ENCODE measurements around the gene NELL2.
A peak's percentile ranks its signal among the peaks of the same experiment; 100 is the strongest.
"Not testable (repeated sequence)": the region's sequence is repeated elsewhere in the genome, so short reads cannot be mapped to it uniquely, and the experiment has no call there.

NELL2 gene

DNA sequence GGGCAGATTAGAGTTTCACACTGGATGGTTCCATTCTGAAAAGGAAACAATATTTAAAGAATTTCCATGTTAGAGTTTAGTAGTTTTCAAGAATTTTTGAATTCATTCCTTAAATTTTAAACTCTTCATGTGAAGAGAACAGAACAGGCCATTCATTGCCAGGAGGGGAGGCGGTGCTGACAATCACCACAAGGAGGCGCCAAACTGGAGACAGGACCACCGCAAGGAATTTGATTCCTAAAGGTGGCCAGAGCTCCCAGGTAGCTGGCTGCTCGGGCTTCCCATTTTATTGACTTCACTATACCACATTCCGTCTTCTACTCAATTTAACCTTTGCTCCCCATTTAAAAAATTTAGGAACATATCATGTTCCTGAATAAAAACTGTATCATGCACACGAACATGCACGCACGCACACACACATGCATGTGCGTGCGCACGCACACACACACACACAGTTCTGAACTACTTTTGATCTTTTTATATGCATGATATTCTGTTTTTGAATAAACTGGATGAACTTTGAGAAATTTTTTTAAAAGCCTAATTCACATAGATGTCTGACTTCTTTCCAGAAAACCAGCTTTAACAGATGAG lies 101.2 kb downstream of the NELL2 start:
- peak; percentile 57 for DNase-seq

DNA sequence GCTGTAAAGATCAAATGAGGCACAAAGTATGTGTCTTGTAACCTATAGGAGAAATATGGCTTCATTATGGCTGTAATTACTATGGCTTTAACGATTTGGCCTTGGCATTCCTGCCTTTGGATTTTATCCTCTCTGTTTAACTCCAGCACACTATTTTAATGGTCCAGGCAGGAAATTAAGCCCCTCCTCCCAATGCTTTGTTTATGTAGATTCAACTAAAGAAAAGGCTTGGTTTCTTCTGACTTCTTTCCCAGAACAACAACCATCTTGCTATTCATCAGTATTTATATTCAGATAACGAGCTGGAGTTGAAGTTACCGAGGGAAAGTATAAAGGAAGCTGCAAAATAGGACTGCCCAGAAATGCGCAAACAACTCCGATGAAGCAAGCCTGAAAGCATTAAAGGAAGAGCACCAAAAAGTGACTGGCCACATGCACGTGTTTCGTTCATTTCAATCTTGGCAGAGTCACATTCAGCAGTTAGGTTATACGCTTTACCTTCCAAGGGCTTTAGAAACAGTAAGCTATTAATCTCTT lies 104.6 kb downstream of the NELL2 start:
- no peak for DNase-seq

DNA sequence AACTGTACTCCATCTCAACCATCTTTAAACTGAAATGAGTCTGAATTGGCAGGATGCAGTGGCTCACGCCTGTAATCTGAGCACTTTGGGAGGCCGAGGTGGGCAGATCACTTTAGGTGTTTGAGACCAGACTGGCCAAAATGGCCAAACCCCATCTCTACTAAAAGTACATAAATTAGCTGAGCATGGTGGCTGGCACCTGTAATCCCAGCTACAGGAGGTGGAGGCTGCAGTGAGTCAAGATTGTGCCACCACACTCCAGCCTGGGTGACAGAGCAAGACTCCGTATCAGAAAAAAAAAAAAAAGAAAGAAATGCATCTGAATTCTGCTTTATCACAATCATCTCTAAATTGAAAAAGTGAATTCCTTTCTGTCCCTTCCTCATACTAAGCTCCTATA lies 110.3 kb downstream of the NELL2 start:
- DNase-seq = no peak

DNA sequence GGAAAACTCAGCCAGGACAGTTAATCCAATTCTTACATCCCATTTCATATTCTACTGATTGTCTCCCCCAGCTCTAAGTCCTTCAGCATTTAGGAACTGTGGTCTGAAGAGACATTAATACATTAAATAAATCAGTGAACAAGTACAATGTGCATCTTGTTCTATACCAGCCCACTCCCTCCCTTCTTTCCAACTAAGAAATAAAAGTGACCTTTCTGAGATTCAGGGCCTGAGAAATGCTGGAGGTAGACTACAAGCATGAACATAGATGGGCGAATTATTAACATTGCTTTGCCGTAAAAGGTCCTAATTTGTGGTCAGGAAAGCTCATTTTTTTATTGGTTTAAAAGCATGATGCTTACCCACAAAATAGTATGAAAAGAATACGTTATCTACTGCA lies 113.1 kb downstream of the NELL2 start:
- DNase-seq = no peak

DNA sequence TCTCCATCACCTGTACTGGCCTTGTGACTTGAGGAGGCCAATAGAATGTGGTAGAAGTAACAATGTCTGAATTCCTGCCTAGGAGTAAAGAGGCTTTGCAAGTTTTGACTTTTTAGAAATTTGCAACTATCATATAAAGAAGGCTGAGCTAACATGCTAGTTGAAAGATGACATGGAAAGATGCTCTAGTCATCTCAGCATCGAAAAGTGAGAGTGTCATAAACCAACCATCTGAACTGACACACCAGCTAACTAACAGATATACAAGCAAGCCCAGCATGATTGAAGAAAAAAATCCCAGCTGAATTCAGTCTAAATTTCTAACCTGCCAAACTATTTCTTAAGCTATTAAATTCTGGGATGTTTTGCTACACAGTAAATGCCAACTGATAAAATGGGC lies 116.8 kb downstream of the NELL2 start:
- DNase-seq = no peak

DNA sequence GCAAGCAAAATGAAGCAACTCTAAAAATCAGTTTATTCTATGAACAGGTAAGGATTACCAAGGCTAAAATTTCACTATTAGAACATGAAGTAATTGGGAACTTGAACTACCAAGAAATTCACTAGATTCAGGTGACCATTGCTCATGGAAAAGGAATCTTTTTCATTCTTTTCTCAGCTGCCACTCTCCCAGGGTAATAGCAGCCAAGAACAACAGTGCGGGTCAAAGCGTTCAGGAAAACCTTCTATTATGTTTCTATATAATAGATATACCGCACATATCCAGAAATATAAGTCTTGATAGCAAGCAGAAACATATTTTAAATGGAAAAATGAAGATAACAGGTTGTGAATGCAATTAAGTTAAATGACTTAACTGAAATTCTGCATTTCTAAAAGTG lies 125.6 kb downstream of the NELL2 start:
- DNase-seq = no peak

DNA sequence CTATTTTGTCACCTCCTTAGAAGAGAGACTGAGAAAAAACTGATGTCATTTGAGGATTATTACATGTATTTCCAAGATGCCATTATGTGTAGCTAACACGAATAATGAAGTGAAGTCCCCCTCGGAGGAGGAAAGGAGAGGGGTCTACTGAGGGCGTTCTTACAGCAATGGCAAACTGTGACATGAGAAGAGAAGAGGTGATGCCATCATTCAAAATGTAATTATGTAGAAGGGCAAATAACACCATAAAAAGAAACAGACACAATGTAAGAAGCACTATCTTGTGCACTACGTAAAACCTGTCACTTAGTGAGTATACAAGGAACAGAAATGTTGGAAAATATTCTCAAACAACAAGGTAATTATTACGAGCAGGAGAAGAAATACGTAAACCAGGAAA lies 126.5 kb downstream of the NELL2 start:
- no peak for DNase-seq

DNA sequence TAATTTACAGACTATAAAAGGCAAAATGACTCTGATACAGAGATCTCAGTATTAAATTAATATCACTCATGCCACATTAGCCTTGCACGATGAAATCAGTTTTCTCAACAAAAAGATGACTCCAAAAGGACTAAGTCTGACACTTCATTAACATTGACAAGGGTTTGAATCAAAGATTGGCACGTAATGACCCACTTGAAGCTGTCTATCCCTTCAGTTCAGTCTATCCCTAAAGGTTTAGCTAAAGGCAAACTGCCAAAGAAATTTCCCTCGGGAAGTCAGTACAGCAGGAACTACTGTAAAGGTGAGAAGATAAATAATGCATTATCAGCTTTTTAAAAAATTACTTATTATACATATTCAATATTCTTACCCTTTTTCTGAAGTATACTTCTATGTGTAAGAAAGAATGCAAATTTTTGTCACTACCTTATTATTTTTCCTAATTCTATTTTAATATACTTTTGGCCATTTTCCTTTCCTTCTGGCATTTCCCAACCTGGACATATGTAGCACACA lies 127.1 kb downstream of the NELL2 start:
- no peak for DNase-seq

DNA sequence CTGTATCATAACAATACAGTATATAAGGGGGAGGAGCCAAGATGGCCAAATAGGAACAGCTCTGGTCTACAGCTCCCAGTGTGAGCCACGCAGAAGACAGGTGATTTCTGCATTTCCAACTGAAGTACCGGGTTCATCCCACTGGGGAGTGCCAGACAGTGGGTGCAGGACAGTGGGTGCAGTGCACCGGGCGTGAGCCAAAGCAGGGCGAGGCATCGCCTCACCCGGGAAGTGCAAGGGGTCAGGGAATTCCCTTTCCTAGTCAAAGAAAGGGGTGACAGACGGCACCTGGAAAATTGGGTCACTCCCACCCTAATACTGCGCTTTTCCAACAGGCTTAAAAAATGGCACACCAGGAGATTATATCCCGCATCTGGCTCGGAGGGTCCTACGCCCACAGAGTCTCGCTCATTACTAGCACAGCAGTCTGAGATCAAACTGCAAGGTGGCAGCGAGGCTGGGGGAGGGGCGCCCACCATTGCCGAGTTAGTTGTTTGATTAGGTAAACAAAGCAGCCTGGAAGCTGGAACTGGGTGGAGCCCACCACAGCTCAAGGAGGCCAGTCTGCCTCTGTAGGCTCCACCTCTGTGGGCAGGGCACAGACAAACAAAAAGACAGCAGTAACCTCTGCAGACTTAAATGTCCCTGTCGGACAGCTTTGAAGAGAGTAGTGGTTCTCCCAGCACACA lies 134.7 kb downstream of the NELL2 start:
- not testable (repeated sequence) for DNase-seq

DNA sequence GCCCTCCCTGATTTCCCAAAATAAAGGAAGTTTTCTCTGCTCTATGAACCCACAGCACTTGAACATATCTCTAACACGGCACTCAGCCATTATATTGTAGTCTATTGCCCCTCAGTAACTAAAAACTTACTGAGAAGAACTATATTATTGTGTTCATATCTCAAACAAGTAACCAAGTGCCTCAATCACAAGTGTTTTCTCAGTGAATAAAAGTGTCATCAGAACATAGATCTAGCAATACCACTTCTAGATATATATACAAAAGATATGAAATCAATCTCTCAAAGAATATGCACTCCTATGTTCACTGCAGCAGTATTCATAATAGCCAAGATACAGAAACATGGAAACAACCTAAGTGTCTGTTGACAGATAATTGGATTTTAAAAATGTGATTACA lies 138.1 kb downstream of the NELL2 start:
- no peak for DNase-seq

DNA sequence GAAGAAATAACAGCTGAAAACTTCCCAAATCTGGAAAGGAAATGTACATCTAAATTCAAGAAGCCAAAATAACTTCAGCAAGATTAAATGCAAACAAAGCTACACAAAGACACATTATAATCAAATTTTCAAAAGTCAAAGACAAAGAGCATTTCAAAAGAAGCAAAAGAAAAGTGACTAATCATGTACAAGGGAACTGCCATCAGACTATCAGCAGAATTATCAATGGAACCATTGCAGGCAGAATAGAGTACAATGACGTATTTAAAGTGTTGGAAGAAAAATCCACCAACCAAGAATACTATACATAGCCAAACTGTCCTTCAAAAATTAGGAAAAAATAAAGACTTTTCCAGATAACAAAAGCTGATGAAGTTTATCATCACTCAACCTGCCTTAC lies 147.5 kb downstream of the NELL2 start:
- no peak for DNase-seq

DNA sequence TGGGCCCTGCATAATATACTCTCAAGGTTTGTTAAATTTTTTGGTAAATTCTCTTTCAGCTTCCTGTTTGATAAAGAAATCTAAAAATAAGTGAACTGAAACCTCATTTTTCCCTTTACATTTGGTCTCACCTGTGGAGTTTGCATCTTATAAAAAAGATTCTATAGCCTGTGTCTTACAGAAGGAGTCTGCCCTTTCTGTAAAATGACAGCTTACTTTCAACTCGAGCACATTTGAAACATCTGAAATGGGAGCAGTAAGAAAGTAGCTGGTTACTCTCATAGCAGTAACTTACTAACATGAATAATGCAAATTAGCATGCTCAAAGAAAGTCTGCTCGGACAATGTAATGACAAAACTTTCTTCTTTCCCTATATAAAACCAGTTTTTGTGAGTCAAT lies 155.8 kb downstream of the NELL2 start:
- no peak for DNase-seq

DNA sequence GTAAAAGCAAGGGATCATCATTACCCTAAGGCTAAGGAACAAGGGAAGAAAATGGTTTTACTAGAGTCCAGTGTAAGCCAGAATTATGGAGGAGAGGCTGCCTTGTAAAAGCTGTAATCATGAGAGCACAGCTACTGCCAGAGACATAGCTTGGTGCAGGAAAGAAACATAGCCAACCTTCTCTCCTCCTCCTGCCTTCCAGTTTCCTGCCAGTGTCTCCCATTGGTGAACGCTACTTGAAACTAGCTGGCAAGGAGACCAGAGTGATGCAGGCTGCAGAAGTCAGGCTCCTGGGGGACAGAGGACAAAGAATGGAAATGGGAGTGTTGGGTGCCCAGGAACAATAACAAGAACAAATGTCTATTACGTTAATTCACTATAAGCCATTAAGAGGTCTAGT lies 158.5 kb downstream of the NELL2 start:
- DNase-seq = no peak

DNA sequence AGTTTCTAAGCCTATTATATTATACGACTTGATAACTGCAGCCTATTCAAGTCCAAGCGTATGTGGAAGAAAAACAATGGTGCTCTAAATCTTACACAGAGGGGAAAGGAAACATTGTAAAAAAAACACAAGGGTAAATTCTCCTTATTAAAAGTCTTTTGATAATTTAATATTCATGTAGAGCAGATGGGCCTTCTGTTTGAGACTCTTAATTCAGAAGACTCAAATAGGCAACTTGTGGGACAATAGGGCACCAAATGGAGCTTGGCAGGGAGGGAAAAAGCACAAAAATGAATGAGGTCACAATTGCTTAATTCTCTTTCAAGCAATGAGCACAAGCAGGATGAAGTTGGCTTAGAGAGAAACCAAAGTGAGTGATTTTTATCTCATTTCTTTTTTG lies 159.4 kb downstream of the NELL2 start:
- DNase-seq = no peak

DNA sequence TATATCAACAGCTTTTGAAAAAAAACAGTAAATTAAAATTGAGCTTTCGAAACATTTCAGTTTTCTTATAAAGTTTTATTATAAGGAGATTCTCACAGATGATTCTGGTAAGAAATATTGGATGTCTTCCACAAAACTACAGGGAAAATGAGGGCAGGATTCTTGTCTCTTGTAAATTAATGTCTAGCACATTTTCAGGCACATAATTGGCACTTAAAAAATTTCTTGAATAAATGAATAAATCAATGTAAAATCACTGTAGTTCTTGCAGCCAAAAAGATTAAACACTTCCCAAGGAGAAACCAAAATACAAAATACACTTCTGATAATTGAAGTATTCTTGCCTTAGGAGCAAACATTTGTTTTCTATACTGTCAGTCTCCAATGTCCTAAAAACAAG lies 164.4 kb downstream of the NELL2 start:
- no peak for DNase-seq

DNA sequence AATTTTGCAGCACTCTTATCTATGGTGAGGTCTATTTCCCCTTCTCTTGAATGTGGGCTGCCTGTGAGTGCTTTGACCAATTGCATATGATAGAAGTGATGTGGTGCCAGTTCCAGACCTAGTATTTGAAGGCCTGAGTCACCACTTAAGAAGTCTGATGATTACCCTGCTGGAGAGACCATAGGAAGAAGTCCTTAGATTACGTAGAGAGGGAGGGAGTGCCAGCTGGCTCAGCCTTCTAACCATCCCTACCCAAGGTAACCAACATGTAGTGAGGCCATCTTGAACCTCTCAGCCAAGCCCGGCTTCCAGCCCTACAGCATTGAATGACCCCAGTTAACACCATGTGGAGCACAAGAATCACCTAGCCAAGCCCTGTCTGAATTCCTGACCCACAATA lies 166.9 kb downstream of the NELL2 start:
- no peak for DNase-seq

DNA sequence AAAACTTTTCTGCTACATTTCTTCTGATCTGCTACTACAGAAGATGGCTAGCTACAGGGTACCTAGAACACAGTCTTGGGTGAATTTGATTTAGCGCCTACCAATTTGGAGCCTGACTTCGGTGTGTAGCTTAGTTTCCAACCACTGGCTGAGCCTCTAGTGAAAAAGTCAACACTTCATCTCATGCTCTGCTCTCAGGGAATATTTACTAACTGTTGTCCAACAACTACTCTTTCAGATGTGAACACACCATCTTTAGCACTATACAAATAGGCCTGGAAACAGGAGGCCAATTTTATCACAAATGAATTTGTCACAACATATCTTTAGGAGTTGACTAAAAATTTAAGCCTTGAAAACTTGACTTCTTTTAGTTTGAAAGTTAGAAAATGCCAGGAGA lies 167.9 kb downstream of the NELL2 start:
- DNase-seq = no peak

DNA sequence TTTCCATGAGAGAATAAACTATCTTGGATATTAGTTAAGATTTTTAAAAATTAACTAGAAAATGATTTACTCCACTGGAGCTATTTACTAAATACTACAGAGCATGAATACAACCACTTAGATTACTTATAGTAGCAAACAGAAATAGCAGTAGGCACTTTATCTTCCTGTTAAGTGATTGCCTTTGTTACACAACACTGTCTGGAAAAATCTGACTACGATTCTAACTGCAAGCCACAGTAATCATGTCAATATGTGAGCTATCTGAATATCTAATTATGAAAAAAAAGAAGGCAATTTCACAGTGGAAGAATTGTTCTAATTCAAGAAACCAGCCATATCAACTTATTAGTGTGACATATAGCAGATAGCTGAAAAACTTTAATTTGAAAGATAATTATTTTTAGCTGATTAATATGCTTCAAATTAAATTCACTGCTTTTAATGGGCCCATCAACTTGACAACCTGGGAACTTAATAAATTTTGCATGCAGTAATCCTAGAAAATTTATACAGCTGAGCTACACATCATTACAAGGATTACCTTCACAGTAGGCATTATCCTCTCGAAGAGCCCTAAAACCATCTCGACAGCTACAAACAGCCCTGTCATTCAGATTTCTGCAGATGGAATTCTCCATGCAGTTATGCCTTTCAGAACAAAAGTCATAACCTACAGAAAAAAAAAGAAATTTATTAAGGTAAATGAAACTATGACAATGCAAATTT lies 172.8 kb downstream of the NELL2 start:
- no peak for DNase-seq

DNA sequence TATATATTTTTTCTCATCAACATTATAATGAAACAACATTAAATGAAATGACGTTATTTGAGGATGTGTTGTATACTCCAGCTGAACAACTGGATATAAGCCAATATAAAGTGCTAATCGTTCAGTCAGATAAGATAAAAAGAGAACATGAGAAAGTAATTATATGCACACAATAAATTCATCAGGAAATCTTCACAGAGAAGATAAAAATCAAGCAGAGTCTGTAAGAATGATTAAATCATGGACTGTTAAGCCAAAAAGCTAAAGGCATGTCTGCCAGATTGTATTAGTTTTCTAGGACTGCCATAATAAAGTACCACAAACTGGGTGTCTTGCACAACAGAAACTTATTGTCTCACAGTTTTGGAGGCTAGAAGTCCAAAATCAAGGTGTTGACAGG lies 178.6 kb downstream of the NELL2 start:
- no peak for DNase-seq

DNA sequence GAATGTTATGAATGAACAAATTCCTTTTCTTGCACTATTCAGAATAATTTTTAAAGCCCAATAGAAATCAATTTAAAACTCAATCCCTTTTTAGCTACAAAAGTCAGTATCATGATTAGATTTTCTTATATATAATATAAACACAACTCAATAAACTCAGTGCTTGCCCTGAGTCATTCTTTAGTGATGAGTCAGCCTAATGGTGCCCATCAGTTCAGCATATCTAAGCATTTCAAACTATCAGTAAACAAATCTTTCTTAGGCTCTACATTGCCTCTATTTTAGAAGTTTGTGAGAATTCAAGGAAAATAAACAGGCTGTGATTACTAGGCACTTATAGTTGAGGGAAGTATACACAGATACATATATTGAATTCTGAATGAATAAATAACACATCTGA lies 179.6 kb downstream of the NELL2 start:
- DNase-seq = no peak

DNA sequence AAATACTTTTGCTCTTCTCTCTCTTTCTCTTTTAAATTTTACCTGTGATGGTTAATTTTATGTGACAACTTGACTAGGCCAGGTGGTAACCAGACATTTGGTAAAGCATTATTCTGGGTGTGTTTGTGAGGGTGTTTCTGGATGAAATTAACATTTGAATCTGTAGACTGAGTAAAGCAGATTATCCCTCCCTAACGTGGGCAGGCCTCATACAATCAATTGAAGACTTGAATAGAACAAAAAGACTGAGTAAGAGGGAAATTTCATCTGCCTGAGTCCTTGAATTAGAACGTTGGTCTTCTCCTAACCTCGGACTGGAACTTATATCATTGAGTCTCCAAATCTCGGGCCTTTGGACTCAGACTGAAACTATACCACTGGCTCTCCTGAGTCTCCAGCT lies 182.1 kb downstream of the NELL2 start:
- DNase-seq = no peak

DNA sequence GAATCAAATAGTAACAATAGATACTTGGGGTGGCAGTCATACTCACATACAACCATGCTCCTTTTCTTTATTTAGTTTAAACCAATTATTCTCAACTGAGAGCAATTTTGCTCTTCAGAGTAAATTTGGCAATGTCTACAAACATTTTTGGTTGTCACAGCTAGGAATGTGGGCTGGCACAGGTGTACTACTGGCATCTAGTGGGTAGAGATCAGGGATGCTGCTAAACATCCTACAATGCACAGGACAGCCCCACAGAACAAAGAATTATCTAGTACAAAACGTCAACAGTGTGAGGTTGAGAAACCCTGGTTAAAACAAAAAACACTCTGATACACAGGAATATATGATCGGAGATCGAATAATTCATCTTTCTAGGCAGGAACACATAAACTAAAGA lies 186.5 kb downstream of the NELL2 start:
- DNase-seq = no peak

DNA sequence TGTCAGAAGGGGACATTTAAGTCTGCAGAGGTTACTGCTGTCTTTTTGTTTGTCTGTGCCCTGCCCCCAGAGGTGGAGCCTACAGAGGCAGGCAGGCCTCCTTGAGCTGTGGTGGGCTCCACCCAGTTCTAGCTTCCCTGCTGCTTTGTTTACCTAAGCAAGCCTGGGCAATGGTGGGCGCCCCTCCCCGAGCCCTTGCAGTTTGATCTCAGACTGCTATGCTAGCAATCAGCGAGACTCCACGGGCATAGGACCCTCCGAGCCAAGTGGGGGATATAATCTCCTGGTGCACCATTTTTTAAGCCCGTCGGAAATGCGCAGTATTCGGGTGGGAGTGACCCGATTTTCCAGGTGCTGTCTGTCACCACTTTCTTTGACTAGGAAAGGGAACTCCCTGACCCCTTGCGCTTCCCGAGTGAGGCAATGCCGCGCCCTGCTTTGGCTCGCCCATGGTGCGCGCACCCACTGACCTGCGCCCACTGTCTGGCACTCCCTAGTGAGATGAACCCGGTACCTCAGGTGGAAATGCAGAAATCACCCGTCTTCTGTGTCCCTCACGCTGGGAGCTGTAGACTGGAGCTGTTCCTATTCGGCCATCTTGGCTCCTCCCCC lies 189.2 kb downstream of the NELL2 start:
- DNase-seq = not testable (repeated sequence)

DNA sequence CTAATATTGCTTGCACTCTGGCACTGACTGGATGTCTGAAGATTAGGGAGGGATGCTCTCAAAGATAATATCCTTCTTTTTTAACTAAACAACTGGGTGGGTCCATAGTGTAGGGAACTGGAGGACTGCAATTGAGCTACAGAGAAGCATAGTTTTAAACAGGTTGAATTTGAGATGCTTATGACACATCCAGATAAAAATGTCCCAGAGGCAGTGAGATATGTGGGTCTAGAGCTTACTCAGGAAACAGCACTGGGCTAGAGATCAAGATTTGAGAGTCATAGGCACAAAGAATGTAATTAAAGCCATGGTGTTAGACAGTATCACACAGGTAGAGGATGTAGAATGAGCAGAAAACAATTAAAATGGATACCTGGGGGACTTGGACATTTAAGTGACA lies 198.4 kb downstream of the NELL2 start:
- no peak for DNase-seq
